Superior temporal gyrus (tissue), 1 donor: ENCODE measurements around the gene ADAMTS9.

Experiments used
- DNase-seq: peaks from one replicate; pipeline ENCODE4 v3.0.0-alpha.2; 2016; ENCODE audit errors: extremely low spot score

ADAMTS9 gene

GRCh38 chr3:64651741-64652241 is 36.0 kb downstream of the ADAMTS9 start:
- no peak for DNase-seq

DNA sequence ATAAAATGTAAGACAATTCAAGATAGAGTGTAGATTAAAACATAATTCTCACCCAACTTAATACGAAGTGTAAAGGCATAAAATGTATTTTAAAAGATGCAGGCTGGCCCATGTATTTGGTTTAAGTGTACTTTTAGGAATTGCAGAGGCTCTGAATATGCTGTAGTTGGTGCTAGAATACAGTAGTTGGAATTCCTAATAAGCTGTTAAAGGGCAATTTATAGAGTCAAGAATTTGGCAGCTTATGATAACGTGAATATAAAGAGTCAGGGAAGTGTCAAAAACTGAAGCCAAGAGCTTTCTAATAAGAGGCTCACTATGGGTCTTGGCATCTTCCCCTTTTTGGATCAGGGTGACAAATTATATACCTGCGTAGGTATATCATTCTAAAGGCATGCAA is 36.5 kb downstream of the ADAMTS9 start:
- DNase-seq: no peak

- DNase-seq: no peak
These were observed 37.1 kb downstream of the ADAMTS9 start for GRCh38 chr3:64650715-64651114.

GRCh38 chr3:64650096-64650622 is 37.6 kb downstream of the ADAMTS9 start:
- no peak for DNase-seq

GRCh38 chr3:64648927-64649906 is 38.6 kb downstream of the ADAMTS9 start:
- no peak for DNase-seq

- DNase-seq: no peak
These were observed 40.0 kb downstream of the ADAMTS9 start for GRCh38 chr3:64647825-64648224.

DNA sequence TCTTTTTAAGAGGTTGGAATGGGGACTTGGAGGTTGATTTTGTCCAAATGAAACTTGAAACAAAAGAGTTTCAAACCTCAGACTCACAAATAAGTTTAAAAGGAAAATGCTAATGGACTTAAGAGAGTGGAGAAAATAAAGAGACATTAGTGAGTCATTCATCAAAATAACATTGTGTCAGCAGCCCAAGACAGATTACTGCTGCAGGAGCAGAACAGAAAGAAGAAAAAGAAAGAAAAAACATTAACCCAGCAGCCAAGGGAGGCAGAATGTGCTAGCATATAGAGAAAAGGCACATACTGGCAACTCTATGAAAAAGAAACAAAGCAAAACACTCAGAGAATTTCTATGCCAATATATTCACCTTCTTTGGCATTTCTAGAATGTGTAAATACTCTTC is 42.6 kb downstream of the ADAMTS9 start:
- DNase-seq: no peak

GRCh38 chr3:64644483-64644882 is 43.3 kb downstream of the ADAMTS9 start:
- no peak for DNase-seq

- no peak for DNase-seq
These were observed 45.3 kb downstream of the ADAMTS9 start for GRCh38 chr3:64642327-64643151.

GRCh38 chr3:64638981-64639481 is 48.8 kb downstream of the ADAMTS9 start:
- DNase-seq: no peak

DNA sequence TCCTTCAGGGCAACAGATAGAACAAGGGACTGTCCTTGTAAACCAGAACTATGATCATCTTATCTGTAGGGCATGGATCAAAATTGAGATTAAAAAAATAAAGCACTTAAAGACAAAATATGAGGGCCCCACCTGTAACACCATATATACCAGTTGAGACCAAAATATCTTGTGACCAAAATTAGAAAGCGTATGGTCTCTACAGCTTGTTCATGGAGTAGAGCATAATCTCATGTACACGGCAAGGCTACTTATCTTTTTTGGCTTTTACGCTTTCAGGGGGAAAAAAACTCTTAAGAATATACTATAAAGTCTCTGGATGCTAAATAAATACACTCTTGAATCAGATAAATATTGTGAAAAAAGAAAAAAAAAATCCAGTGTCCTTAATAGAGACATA is 49.3 kb downstream of the ADAMTS9 start:
- DNase-seq: no peak

DNA sequence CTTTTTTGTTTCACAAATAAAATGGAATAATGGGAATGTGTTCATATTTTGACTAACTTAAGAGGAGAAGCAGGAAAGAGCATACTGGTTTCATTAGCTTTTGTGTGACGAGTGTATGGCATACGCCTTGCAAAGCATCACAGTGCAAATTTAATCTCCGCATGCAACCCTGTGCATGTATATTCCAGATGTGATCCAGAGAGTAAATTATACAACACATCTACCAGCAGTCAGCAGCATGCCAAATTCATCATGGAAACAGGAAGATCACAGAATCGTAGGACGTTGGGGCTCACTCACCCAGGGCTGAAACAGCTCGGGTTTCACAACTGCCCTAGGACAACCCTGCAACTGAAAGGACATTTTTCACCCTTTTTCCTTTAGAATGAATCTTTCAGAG is 53.4 kb downstream of the ADAMTS9 start:
- no peak for DNase-seq

DNA sequence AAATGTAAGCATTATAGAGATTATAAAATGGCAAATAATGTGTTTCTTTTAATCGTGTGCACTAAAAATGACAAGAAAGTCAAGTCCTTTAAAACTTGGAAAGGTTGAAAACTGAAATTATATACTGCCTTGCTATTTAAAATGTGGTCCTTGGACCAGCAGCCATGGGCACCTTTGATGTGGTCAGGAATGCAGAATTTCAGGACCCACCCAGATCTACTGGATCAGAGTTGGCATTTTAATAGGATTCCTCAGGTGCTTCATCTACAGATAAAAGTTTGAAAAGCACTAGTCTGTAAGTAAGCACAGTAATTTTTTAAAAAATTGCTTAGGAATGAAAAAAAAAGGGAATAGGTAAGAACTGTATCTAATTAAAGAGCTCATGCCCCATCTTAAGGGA is 55.8 kb downstream of the ADAMTS9 start:
- no peak for DNase-seq

DNA sequence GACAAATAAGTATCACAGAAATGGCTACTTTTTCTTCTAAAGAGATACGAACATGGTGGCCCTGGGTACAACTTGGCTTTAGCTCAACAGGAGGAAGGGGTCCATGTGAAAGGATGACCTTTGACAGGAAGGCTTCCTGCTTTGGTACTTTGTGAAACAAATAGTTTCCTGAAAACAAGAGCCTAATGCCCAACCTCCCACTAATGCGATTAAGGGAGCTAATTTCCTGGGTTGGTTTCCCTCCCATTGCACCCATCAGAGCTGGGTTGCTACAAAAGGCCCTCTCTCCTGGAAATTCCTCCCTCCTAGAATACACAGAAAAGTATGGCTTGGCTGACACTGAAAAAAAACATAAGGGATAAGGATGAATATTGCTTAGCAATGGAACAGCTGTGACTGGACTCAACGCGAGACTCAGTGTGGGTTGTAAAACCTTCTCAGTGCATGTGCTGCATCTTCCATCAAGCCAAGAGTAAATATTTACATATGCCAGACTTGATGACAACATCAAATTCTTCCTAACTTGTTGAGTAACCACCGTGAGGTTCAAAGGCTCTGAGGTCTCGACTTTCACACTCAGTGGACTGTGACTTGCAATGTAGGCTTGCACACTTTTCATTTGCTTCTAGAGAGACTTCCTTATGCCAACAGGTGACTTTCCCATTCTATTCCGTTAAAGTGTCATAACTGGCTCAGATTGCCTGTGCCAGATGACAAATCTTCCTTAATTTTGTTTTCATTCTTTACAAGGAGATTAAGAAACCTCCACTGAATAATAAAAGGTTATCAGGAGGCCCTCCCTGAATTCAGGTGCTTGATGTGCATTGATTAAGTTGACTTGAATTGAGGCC is 60.1 kb downstream of the ADAMTS9 start:
- no peak for DNase-seq

DNA sequence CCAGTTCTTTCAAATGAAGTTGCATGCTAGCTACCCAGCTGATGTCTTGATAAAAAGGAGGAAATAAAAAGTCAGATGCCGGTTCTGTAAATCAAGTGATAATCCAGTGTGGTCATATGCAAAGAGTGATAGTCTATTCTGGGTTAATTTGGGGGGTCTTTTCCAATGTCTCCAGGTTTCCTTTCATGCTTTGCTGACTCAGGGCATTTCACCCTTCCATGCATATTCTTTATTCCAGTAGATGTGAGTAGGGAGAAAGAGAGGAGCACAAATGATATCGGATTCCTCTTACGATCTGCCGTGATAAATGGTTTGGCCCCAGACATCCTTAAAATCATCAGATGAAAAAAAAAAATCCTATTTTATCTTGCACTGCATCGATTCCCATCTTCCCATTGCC is 60.8 kb downstream of the ADAMTS9 start:
- no peak for DNase-seq

DNA sequence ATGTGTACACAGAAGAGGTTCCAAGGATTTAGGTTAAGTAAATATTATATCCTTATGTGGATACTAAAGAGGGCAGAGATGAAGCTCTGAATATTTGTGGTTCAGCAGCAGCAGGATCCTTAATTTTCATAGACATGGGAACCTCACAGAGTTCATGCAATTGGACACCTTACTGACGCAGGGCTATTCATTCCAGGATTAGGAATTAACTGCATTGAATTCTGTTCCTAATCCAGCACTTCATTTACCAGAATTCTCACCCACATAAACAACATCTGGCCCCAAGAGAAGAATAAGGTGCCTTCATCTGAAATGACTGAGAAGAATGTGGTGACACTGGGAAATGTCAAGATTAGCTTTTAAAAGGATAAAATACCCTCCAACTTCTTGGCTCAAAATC is 62.4 kb downstream of the ADAMTS9 start:
- DNase-seq: no peak

- no peak for DNase-seq
These were observed 64.7 kb downstream of the ADAMTS9 start for GRCh38 chr3:64623125-64623524.

- DNase-seq: no peak
These were observed 65.9 kb downstream of the ADAMTS9 start for GRCh38 chr3:64621726-64622395.

GRCh38 chr3:64621275-64621674 is 66.5 kb downstream of the ADAMTS9 start:
- no peak for DNase-seq

DNA sequence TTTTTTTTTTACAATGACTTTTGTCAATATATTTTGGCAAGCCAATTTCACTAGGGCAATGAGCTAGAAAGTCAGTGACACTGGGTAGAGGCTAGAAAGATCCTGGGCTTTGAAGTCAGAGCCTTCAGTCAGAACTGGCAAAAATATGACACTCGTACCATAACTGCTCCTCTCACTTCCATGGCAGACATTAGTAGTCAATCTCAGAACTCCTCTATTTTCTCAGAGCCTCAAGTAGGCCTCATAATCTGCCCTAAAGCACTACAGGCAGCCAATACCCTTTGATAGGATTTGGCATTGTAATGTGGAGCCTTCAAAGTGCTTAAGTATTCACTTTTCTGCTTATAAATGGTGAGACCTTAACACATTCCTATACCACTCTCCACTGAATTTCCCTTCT is 67.8 kb downstream of the ADAMTS9 start:
- DNase-seq: no peak

- no peak for DNase-seq
These were observed 68.6 kb downstream of the ADAMTS9 start for GRCh38 chr3:64619216-64619615.
